ENCODE data around the gene TMPRSS9. TPM values are rescaled to one million over a fixed set of nuclear protein-coding genes. Genes with fewer than 3 reads are reported as not detected.

TMPRSS9 gene
- total RNA-seq, 1 experiment from 2014 or later, result 0.57 TPM

GRCh38 chr19:2352121-2352520, 7.9 kb upstream of the TMPRSS9 start:
- no peaks in the 10 kb centered on the region for H3K4me1 Mint-ChIP-seq
- TF ChIP-seq ATF6 (CRISPR knock-in tag; IDR thresholded peaks at IDR 0.05) (no peak), NFE2L1 (CRISPR knock-in tag; IDR thresholded peaks at IDR 0.05) (no peak), EMX1 (CRISPR knock-in tag; IDR thresholded peaks at IDR 0.05) (no peak), ZMAT4 (CRISPR knock-in tag; IDR thresholded peaks at IDR 0.05) (no peak), E2F4 (CRISPR knock-in tag; IDR thresholded peaks at IDR 0.05; ENCODE audit: borderline replicate concordance, low read depth) (no peak), ETV6 (CRISPR knock-in tag; IDR thresholded peaks at IDR 0.05) (no peak), USF1 (CRISPR knock-in tag; IDR thresholded peaks at IDR 0.05) (no peak), ZNF232 (CRISPR knock-in tag; IDR thresholded peaks at IDR 0.05) (no peak), TEAD1 (CRISPR knock-in tag; IDR thresholded peaks at IDR 0.05) (no peak), FOXP1 (CRISPR knock-in tag; IDR thresholded peaks at IDR 0.05; ENCODE audit: borderline replicate concordance) (no peak), MAX (CRISPR knock-in tag; IDR thresholded peaks at IDR 0.05) (no peak)
- TF ChIP-seq, protein P1, sequence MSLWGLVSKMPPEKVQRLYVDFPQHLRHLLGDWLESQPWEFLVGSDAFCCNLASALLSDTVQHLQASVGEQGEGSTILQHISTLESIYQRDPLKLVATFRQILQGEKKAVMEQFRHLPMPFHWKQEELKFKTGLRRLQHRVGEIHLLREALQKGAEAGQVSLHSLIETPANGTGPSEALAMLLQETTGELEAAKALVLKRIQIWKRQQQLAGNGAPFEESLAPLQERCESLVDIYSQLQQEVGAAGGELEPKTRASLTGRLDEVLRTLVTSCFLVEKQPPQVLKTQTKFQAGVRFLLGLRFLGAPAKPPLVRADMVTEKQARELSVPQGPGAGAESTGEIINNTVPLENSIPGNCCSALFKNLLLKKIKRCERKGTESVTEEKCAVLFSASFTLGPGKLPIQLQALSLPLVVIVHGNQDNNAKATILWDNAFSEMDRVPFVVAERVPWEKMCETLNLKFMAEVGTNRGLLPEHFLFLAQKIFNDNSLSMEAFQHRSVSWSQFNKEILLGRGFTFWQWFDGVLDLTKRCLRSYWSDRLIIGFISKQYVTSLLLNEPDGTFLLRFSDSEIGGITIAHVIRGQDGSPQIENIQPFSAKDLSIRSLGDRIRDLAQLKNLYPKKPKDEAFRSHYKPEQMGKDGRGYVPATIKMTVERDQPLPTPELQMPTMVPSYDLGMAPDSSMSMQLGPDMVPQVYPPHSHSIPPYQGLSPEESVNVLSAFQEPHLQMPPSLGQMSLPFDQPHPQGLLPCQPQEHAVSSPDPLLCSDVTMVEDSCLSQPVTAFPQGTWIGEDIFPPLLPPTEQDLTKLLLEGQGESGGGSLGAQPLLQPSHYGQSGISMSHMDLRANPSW (CRISPR knock-in tag; conservative IDR thresholded peaks at IDR 0.05; ENCODE audit: low read depth), result no peak
- TF ChIP-seq, protein P2, sequence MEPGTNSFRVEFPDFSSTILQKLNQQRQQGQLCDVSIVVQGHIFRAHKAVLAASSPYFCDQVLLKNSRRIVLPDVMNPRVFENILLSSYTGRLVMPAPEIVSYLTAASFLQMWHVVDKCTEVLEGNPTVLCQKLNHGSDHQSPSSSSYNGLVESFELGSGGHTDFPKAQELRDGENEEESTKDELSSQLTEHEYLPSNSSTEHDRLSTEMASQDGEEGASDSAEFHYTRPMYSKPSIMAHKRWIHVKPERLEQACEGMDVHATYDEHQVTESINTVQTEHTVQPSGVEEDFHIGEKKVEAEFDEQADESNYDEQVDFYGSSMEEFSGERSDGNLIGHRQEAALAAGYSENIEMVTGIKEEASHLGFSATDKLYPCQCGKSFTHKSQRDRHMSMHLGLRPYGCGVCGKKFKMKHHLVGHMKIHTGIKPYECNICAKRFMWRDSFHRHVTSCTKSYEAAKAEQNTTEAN (CRISPR knock-in tag; IDR thresholded peaks at IDR 0.05), result no peak
- TF ChIP-seq, protein P3, sequence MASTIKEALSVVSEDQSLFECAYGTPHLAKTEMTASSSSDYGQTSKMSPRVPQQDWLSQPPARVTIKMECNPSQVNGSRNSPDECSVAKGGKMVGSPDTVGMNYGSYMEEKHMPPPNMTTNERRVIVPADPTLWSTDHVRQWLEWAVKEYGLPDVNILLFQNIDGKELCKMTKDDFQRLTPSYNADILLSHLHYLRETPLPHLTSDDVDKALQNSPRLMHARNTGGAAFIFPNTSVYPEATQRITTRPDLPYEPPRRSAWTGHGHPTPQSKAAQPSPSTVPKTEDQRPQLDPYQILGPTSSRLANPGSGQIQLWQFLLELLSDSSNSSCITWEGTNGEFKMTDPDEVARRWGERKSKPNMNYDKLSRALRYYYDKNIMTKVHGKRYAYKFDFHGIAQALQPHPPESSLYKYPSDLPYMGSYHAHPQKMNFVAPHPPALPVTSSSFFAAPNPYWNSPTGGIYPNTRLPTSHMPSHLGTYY (CRISPR knock-in tag; IDR thresholded peaks at IDR 0.05), result no peak
- TF ChIP-seq, protein P4, sequence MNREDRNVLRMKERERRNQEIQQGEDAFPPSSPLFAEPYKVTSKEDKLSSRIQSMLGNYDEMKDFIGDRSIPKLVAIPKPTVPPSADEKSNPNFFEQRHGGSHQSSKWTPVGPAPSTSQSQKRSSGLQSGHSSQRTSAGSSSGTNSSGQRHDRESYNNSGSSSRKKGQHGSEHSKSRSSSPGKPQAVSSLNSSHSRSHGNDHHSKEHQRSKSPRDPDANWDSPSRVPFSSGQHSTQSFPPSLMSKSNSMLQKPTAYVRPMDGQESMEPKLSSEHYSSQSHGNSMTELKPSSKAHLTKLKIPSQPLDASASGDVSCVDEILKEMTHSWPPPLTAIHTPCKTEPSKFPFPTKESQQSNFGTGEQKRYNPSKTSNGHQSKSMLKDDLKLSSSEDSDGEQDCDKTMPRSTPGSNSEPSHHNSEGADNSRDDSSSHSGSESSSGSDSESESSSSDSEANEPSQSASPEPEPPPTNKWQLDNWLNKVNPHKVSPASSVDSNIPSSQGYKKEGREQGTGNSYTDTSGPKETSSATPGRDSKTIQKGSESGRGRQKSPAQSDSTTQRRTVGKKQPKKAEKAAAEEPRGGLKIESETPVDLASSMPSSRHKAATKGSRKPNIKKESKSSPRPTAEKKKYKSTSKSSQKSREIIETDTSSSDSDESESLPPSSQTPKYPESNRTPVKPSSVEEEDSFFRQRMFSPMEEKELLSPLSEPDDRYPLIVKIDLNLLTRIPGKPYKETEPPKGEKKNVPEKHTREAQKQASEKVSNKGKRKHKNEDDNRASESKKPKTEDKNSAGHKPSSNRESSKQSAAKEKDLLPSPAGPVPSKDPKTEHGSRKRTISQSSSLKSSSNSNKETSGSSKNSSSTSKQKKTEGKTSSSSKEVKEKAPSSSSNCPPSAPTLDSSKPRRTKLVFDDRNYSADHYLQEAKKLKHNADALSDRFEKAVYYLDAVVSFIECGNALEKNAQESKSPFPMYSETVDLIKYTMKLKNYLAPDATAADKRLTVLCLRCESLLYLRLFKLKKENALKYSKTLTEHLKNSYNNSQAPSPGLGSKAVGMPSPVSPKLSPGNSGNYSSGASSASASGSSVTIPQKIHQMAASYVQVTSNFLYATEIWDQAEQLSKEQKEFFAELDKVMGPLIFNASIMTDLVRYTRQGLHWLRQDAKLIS (CRISPR knock-in tag; IDR thresholded peaks at IDR 0.05; ENCODE audit: borderline replicate concordance), result no peak
- no peaks in the 10 kb centered on the region for H3K9me3 Mint-ChIP-seq
- POLR2A ChIA-PET, result no interaction called here
- no peak for DNase-seq (ENCODE audit: low spot score)
- ATAC-seq, result no peak
- H3K27me3 Mint-ChIP-seq (ENCODE audit: low read depth), result no peaks in the 10 kb centered on the region
- H3K4me3 Mint-ChIP-seq, result no peak overlapping the region
- CTCF ChIA-PET, result no interaction called here
- H3K36me3 Mint-ChIP-seq, result no peaks in the 10 kb centered on the region
- no peak overlapping the region for H3K27ac Mint-ChIP-seq

All from WTC11 (cell line).